ENCODE measurements around the gene GNAL. TPM values are rescaled to one million over a fixed set of nuclear protein-coding genes. Genes with fewer than 3 reads are reported as not detected.

GNAL gene
- polyA plus RNA-seq, 1 experiment: 0.21 TPM

GRCh38 chr18:11897781-11898180 is 208.7 kb downstream of the GNAL start:
- ChIA-PET CTCF (interaction anchor here (0.6 kb wide), 1 partner anchor 39 kb away, joined by 3 read pairs; no protein-coding TSS in a partner anchor), POLR2A (no interaction called here)
- DNase-seq (ENCODE audit: low read depth): no peak
- TF ChIP-seq CTCF (IDR thresholded peaks at IDR 0.05; ENCODE audit: insufficient read depth, low read depth, low read length): no peak
- Histone ChIP-seq H3K36me3 (ENCODE audit: control insufficient read depth, insufficient read depth, low read length) (peaks cover 8% of the 10 kb centered on the region), H3K4me3 (ENCODE audit: low read depth, low read length) (no peak overlapping the region), H3K27me3 (ENCODE audit: control insufficient read depth, insufficient read depth, low read length) (no peaks in the 10 kb centered on the region)

GRCh38 chr18:11899063-11899462 is 210.0 kb downstream of the GNAL start:
- ChIA-PET POLR2A (no interaction called here), CTCF (interaction anchor here (0.9 to 1.2 kb wide), 2 partner anchors 16 to 150 kb away, joined by 3 read pairs; no protein-coding TSS in a partner anchor)
- H3K4me3 ChIP-seq (ENCODE audit: low read depth, low read length): no peak overlapping the region
- no peak for TF ChIP-seq CTCF (IDR thresholded peaks at IDR 0.05; ENCODE audit: insufficient read depth, low read depth, low read length)
- DNase-seq (ENCODE audit: low read depth): no peak
- no peaks in the 10 kb centered on the region for H3K27me3 ChIP-seq (ENCODE audit: control insufficient read depth, insufficient read depth, low read length)
- H3K36me3 ChIP-seq (ENCODE audit: control insufficient read depth, insufficient read depth, low read length): peaks cover 6% of the 10 kb centered on the region

GRCh38 chr18:11901826-11902438 is 212.9 kb downstream of the GNAL start:
- no peak for TF ChIP-seq CTCF (IDR thresholded peaks at IDR 0.05; ENCODE audit: insufficient read depth, low read depth, low read length)
- Histone ChIP-seq H3K4me3 (ENCODE audit: low read depth, low read length) (no peak overlapping the region), H3K27me3 (ENCODE audit: control insufficient read depth, insufficient read depth, low read length) (no peaks in the 10 kb centered on the region), H3K36me3 (ENCODE audit: control insufficient read depth, insufficient read depth, low read length) (peaks cover 5% of the 10 kb centered on the region)
- DNase-seq (ENCODE audit: low read depth): no peak
- POLR2A ChIA-PET: no interaction called here
- CTCF ChIA-PET: no interaction called here

- TF ChIP-seq CTCF (IDR thresholded peaks at IDR 0.05; ENCODE audit: insufficient read depth, low read depth, low read length): no peak
- ChIA-PET POLR2A (no interaction called here), CTCF (no interaction called here)
- Histone ChIP-seq H3K36me3 (ENCODE audit: control insufficient read depth, insufficient read depth, low read length) (peaks cover 5% of the 10 kb centered on the region), H3K27me3 (ENCODE audit: control insufficient read depth, insufficient read depth, low read length) (no peaks in the 10 kb centered on the region), H3K4me3 (ENCODE audit: low read depth, low read length) (no peak overlapping the region)
- no peak for DNase-seq (ENCODE audit: low read depth)
Observed at GRCh38 chr18:11902522-11903292, 213.6 kb downstream of the GNAL start.

GRCh38 chr18:11905613-11906012 is 216.5 kb downstream of the GNAL start:
- no peak overlapping the region for H3K4me3 ChIP-seq (ENCODE audit: low read depth, low read length)
- POLR2A ChIA-PET: no interaction called here
- DNase-seq (ENCODE audit: low read depth): no peak
- H3K27me3 ChIP-seq (ENCODE audit: control insufficient read depth, insufficient read depth, low read length): no peaks in the 10 kb centered on the region
- no peak for TF ChIP-seq CTCF (IDR thresholded peaks at IDR 0.05; ENCODE audit: insufficient read depth, low read depth, low read length)
- H3K36me3 ChIP-seq (ENCODE audit: control insufficient read depth, insufficient read depth, low read length): peaks cover 5% of the 10 kb centered on the region
- CTCF ChIA-PET: interaction anchor here (1.8 kb wide), 1 partner anchor 90 kb away, joined by 8 read pairs; no protein-coding TSS in a partner anchor
